Esophagus muscularis mucosa (tissue), 4 donors: ENCODE results near the gene PDE4D. TPM values are rescaled to one million over a fixed set of nuclear protein-coding genes. Genes with fewer than 3 reads are reported as not detected.

ENCODE experiments used
- DNase-seq: peaks from one replicate; pipeline ENCODE4 v3.0.0-alpha.2; 2017; ENCODE audit errors: extremely low spot score
- H3K27ac ChIP-seq, 4 donors: fragments of 200-600 bp; sonication (generic); replicated peaks in 1 of 4; 1 replicate in 3 of 4; 2 replicates in 1 of 4; pipeline ENCODE4 v1.5.1; 2016 to 2019; ENCODE audit warnings: mild to moderate bottlenecking in 1 of 4
- H3K27me3 ChIP-seq, 4 donors: fragments of 200-600 bp; sonication (generic); one replicate each; pipeline versions ENCODE4 v1.5.1 to v1.6.0; 2016 to 2019
- H3K36me3 ChIP-seq, 4 donors: fragments of 200-600 bp; sonication (generic); one replicate each; pipeline ENCODE4 v1.5.1; 2016 to 2019
- H3K4me1 ChIP-seq, 4 donors: fragments of 200-600 bp; sonication (generic); one replicate each; pipeline ENCODE4 v1.5.1; 2016 to 2019
- H3K4me3 ChIP-seq, 4 donors: fragments of 200-600 bp; sonication (generic); 1 replicate in 2 of 4; 2 replicates in 2 of 4; pipeline ENCODE4 v1.5.1; 2016 to 2019; ENCODE audit warnings: mild to moderate bottlenecking in 4 of 4, moderate library complexity in 1 of 4
- H3K9me3 ChIP-seq, 4 donors: fragments of 200-600 bp; sonication (generic); 1 replicate in 3 of 4; 2 replicates in 1 of 4; pipeline ENCODE4 v1.5.1; 2016 to 2019
- EP300 ChIP-seq: sonication (generic); formaldehyde crosslinking; IDR thresholded peaks from one replicate; pipeline ENCODE4 v1.6.1; 2017; ENCODE audit warnings: antibody characterized with exemption
- POLR2A ChIP-seq: fragments of 450-650 bp; IDR thresholded peaks from one replicate; pipeline ENCODE4 v1.6.1; 2017; ENCODE audit warnings: antibody characterized with exemption, moderate library complexity, mild to moderate bottlenecking, low read depth
- POLR2AphosphoS5 ChIP-seq, 2 donors: sonication (generic); formaldehyde crosslinking; IDR thresholded peaks; one replicate each; pipeline ENCODE4 v1.6.1; 2017; ENCODE audit warnings: antibody characterized with exemption in 2 of 2
- WGBS: methylation state at CpG from one replicate; pipeline ENCODE4 v1.1.5; 2018; 5-methylcytosine and 5-hydroxymethylcytosine counted together
- intact Hi-C: fragments of 100-400 bp; cut with DNase I; formaldehyde crosslinking; loops from one replicate; pipeline ENCODE4 v1.15.1; 2023
- total RNA-seq, 4 donors: library from RNA; depleted of rRNA; stranded (reverse); fragments of >200 nt; gene quantifications; one replicate each; pipeline versions ENCODE4 v1.1.0 to v1.2.1, GENCODE V29; 2016
- TF ChIP-seq, protein P1 (sequence below), 3 experiments: fragments of 200-600 bp in 2 of 3; fragments of 450-650 bp in 1 of 3; sonication (generic) in 2 of 3; IDR thresholded peaks; one replicate each; pipeline ENCODE4 v1.5.1; 2017 to 2019; ENCODE audit warnings: antibody characterized with exemption in 3 of 3, mild to moderate bottlenecking in 2 of 3, moderate library complexity in 1 of 3

PDE4D gene
- total RNA-seq, 4 donors from 2014 or later, result 39.2 to 87.0 (median 50.2) TPM

DNA sequence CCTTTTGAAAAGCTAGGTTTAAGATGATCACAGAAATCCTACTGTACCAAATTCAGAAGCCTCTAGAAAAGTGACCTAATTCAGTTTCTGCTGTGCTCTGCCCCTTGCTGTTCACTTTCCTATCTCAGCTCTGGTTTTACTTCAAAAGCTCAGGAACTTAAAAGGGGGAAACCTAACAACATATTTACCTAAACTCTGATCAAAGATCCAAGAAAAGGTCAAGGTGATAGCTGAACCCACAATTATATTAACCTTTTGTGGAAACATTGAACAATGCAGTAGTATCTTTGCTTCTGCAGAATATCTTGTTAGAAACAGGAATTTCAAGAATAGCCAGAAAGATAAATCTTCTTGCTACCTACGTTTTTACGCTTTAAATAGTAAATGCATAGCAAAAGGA is 568.5 kb downstream of the PDE4D start:
- 90% methylated on average over 2 of the region's 2 CpGs for WGBS
- intact Hi-C loops, result no loop called here

DNA sequence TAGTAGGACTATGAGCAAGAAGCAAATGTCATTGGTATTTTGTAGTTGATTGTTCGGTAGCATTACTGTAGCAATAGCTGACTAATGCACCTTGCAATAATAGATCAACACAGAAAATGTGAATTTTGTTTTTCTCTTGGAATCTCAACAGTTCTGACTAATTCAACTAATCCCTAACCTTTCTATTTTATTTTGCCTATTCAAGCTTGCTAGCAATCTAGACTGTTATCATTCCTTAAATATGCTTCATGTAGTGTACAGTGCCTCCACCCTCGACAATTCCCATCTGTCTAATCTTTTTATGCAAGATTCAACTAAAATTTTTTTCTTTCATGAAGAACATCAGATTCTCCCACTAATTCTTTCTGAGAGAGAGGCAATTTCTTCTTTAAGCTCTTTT is 570.6 kb downstream of the PDE4D start:
- H3K36me3 ChIP-seq, result no peaks in the 10 kb centered on the region
- no peak overlapping the region for H3K4me3 ChIP-seq
- H3K27ac ChIP-seq, result no peak overlapping the region
- 79% methylated on average over 2 of the region's 2 CpGs for WGBS
- intact Hi-C loops, result no loop called here
- H3K9me3 ChIP-seq, result no peaks in the 10 kb centered on the region
- TF ChIP-seq, protein P1, sequence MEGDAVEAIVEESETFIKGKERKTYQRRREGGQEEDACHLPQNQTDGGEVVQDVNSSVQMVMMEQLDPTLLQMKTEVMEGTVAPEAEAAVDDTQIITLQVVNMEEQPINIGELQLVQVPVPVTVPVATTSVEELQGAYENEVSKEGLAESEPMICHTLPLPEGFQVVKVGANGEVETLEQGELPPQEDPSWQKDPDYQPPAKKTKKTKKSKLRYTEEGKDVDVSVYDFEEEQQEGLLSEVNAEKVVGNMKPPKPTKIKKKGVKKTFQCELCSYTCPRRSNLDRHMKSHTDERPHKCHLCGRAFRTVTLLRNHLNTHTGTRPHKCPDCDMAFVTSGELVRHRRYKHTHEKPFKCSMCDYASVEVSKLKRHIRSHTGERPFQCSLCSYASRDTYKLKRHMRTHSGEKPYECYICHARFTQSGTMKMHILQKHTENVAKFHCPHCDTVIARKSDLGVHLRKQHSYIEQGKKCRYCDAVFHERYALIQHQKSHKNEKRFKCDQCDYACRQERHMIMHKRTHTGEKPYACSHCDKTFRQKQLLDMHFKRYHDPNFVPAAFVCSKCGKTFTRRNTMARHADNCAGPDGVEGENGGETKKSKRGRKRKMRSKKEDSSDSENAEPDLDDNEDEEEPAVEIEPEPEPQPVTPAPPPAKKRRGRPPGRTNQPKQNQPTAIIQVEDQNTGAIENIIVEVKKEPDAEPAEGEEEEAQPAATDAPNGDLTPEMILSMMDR (IDR thresholded peaks at IDR 0.05), result no peak
- TF ChIP-seq EP300 (no peak), POLR2AphosphoS5 (IDR thresholded peaks at IDR 0.05) (no peak), POLR2A (no peak)
- peaks cover 11 to 44% (median 28%) of the 10 kb centered on the region in 4 donors for H3K4me1 ChIP-seq
- H3K27me3 ChIP-seq, result no peaks in the 10 kb centered on the region
- DNase-seq, result no peak

More for the DNA sequence above, 568.5 kb downstream of the PDE4D start:
- no peak for TF ChIP-seq POLR2A
- TF ChIP-seq EP300, result no peak
- no peak for TF ChIP-seq POLR2AphosphoS5 (IDR thresholded peaks at IDR 0.05)
- TF ChIP-seq, protein P1 (IDR thresholded peaks at IDR 0.05), result no peak
- no peaks in the 10 kb centered on the region for H3K27me3 ChIP-seq
- no peaks in the 10 kb centered on the region for H3K36me3 ChIP-seq
- H3K9me3 ChIP-seq, result no peaks in the 10 kb centered on the region
- no peak overlapping the region for H3K4me3 ChIP-seq
- H3K27ac ChIP-seq, result no peak overlapping the region
- no peak for DNase-seq
- peaks cover 14 to 42% (median 30%) of the 10 kb centered on the region in 4 donors for H3K4me1 ChIP-seq

DNA sequence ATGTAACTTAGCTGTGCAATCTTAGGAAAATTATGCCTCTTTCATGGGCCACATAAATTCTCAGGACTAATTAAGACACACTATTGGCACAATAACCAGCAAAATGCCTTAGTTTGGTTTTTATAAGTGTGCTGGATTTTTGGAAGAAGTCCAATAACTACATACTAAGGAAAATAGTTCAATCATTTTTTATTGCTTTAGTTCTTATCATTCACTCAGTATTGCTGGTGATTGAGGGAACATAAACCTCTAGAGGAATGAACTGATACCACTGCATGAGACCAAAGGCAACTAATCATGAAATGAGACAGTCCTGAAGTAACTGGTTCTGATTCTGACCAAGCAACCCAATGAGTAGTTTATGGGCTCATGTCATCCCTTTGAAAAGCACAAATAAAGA is 571.5 kb downstream of the PDE4D start:
- no peak for DNase-seq
- Histone ChIP-seq H3K27me3 (no peaks in the 10 kb centered on the region), H3K4me1 (peaks cover 19 to 44% (median 30%) of the 10 kb centered on the region in 4 donors), H3K27ac (no peak overlapping the region), H3K9me3 (no peaks in the 10 kb centered on the region), H3K36me3 (no peaks in the 10 kb centered on the region), H3K4me3 (no peak overlapping the region)
- TF ChIP-seq, protein P1 (IDR thresholded peaks at IDR 0.05), result no peak
- TF ChIP-seq POLR2A, result no peak
- TF ChIP-seq EP300, result no peak
- TF ChIP-seq POLR2AphosphoS5 (IDR thresholded peaks at IDR 0.05), result no peak
- intact Hi-C loops, result no loop called here

GRCh38 chr5:59321642-59322041 is 571.9 kb downstream of the PDE4D start:
- WGBS, result 93% methylated on average over 3 of the region's 3 CpGs
- no peaks in the 10 kb centered on the region for H3K9me3 ChIP-seq
- intact Hi-C loops, result no loop called here
- peaks cover 24 to 45% (median 34%) of the 10 kb centered on the region in 4 donors for H3K4me1 ChIP-seq
- no peak overlapping the region for H3K27ac ChIP-seq
- H3K27me3 ChIP-seq, result no peaks in the 10 kb centered on the region
- no peak for DNase-seq
- no peak overlapping the region for H3K4me3 ChIP-seq
- TF ChIP-seq POLR2AphosphoS5 (IDR thresholded peaks at IDR 0.05) (no peak), EP300 (no peak), POLR2A (no peak)
- TF ChIP-seq, protein P1 (IDR thresholded peaks at IDR 0.05), result no peak
- no peaks in the 10 kb centered on the region for H3K36me3 ChIP-seq

DNA sequence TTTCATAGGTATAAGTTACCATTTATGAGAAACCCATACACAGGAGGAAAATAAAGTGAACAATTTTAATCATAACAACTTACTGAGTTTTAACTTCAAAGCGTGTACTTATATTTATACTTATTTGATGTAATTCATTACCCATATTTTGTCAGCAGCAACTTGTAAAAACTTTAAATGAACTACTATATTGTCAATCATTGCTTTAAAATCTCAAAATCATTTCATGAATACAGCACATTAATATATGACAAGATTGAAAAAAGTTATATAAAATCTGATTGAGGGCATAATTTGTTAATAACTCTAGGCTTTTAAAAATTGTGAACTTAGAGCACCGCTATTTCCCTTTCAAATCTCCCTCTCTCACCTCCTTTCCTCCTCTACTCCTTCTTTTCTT is 573.1 kb downstream of the PDE4D start:
- H3K4me1 ChIP-seq, result peaks cover 25 to 44% (median 35%) of the 10 kb centered on the region in 4 donors
- H3K27ac ChIP-seq, result no peak overlapping the region
- no peaks in the 10 kb centered on the region for H3K27me3 ChIP-seq
- intact Hi-C loops, result no loop called here
- TF ChIP-seq POLR2AphosphoS5 (IDR thresholded peaks at IDR 0.05), result no peak
- no peak for TF ChIP-seq EP300
- TF ChIP-seq, protein P1 (IDR thresholded peaks at IDR 0.05), result no peak
- no peak for TF ChIP-seq POLR2A
- WGBS, result 96% methylated on average over 2 of the region's 2 CpGs
- H3K4me3 ChIP-seq, result no peak overlapping the region
- no peak for DNase-seq
- H3K36me3 ChIP-seq, result no peaks in the 10 kb centered on the region
- H3K9me3 ChIP-seq, result no peaks in the 10 kb centered on the region
